Neuronal stem cell (in vitro differentiated cells): Measurements from ENCODE around the gene GNG12.

ENCODE experiments used
- DNase-seq: peaks from one replicate; pipeline ENCODE4 v3.0.0-alpha.2; 2013; ENCODE audit warnings: low spot score
- H2AFZ ChIP-seq: one replicate; pipeline ENCODE4 v1.6.1; 2013; ENCODE audit warnings: mild to moderate bottlenecking, low read length, inconsistent platforms
- H2AK5ac ChIP-seq: 2 replicates; pipeline ENCODE4 v1.6.1; 2013; ENCODE audit warnings: low read depth, mild to moderate bottlenecking, inconsistent platforms, low read length, moderate library complexity, mixed read lengths
- H2BK120ac ChIP-seq: 2 replicates; pipeline ENCODE4 v1.6.1; 2013; ENCODE audit warnings: low read depth, mild to moderate bottlenecking, inconsistent platforms, low read length, moderate library complexity, mixed read lengths
- H2BK12ac ChIP-seq: one replicate; pipeline ENCODE4 v1.6.1; 2013; ENCODE audit warnings: low read length, inconsistent platforms
- H2BK15ac ChIP-seq: 2 replicates; pipeline ENCODE4 v1.6.1; 2013; ENCODE audit warnings: mild to moderate bottlenecking, low read length, inconsistent platforms, mixed read lengths
- H2BK5ac ChIP-seq: one replicate; pipeline ENCODE4 v1.6.1; 2013; ENCODE audit warnings: inconsistent platforms, mild to moderate bottlenecking, low read length, moderate library complexity
- H3K14ac ChIP-seq: one replicate; pipeline ENCODE4 v1.6.1; 2013; ENCODE audit warnings: low read length, inconsistent platforms
- H3K18ac ChIP-seq: 2 replicates; pipeline ENCODE4 v1.6.1; 2013; ENCODE audit warnings: low read length, inconsistent platforms
- H3K23ac ChIP-seq: 2 replicates; pipeline ENCODE4 v1.6.1; 2013; ENCODE audit warnings: low read depth, mild to moderate bottlenecking, mixed read lengths, low read length, inconsistent platforms; ENCODE audit not compliant: poor library complexity
- H3K27ac ChIP-seq: replicated peaks from 3 replicates; pipeline ENCODE4 v1.5.1; 2013; ENCODE audit warnings: low read length, inconsistent platforms
- H3K27me3 ChIP-seq, 3 experiments: 2 replicates each; pipeline ENCODE4 v1.6.1; 2013; ENCODE audit warnings: low read length in 3 of 3, mild to moderate bottlenecking in 2 of 3, inconsistent platforms in 1 of 3, low read depth in 1 of 3, mixed read lengths in 1 of 3, moderate library complexity in 1 of 3; ENCODE audit not compliant: control insufficient read depth in 3 of 3, insufficient read depth in 3 of 3
- H3K36me3 ChIP-seq, 2 donors: replicated peaks in 1 of 2; 2 replicates each; pipeline ENCODE4 v1.6.1; 2013; ENCODE audit warnings: low read length in 2 of 2; ENCODE audit not compliant: control insufficient read depth in 2 of 2, insufficient read depth in 2 of 2
- H3K4ac ChIP-seq: 2 replicates; pipeline ENCODE4 v1.6.1; 2013; ENCODE audit warnings: inconsistent platforms, mild to moderate bottlenecking, low read length, moderate library complexity
- H3K4me1 ChIP-seq, 2 donors: 1 replicate in 1 of 2; 2 replicates in 1 of 2; pipeline ENCODE4 v1.6.1; 2013; ENCODE audit warnings: low read length in 2 of 2, low read depth in 1 of 2; ENCODE audit not compliant: control insufficient read depth in 2 of 2, insufficient read depth in 1 of 2
- H3K4me2 ChIP-seq: one replicate; pipeline ENCODE4 v1.6.1; 2013; ENCODE audit warnings: mild to moderate bottlenecking, low read length, inconsistent platforms; ENCODE audit not compliant: insufficient read depth, poor library complexity, severe bottlenecking
- H3K4me3 ChIP-seq, 2 donors: 2 replicates each; pipeline ENCODE4 v1.5.1; 2013; ENCODE audit warnings: low read length in 2 of 2, mild to moderate bottlenecking in 2 of 2, inconsistent platforms in 1 of 2, moderate library complexity in 1 of 2
- H3K79me1 ChIP-seq: one replicate; pipeline ENCODE4 v1.6.1; 2013; ENCODE audit warnings: low read depth, mild to moderate bottlenecking, inconsistent platforms, low read length, moderate library complexity
- H3K9ac ChIP-seq: one replicate; pipeline ENCODE4 v1.6.1; 2013; ENCODE audit warnings: mild to moderate bottlenecking, low read depth, low read length, inconsistent platforms; ENCODE audit not compliant: poor library complexity
- H3K9me3 ChIP-seq, 2 donors: replicated peaks in 1 of 2; 2 replicates each; pipeline versions ENCODE3 to v1.6.1; 2013; ENCODE audit warnings: low read length in 2 of 2, mild to moderate bottlenecking in 2 of 2, inconsistent platforms in 1 of 2, low read depth in 1 of 2, mixed read lengths in 1 of 2, moderate library complexity in 1 of 2; ENCODE audit not compliant: control insufficient read depth in 2 of 2, insufficient read depth in 1 of 2
- H4K8ac ChIP-seq: one replicate; pipeline ENCODE4 v1.6.1; 2013; ENCODE audit warnings: low read depth, mild to moderate bottlenecking, inconsistent platforms, low read length, moderate library complexity
- H4K91ac ChIP-seq: one replicate; pipeline ENCODE4 v1.6.1; 2013; ENCODE audit warnings: low read length, low read depth, mild to moderate bottlenecking, inconsistent platforms; ENCODE audit not compliant: poor library complexity
- WGBS, 2 donors: extraction: QIAGEN DNeasy Blood & Tissue Kit; methylation state at CpG; one replicate each; pipeline ENCODE4 v1.1.7; 2013; ENCODE audit warnings: missing lambda C conversion rate in 2 of 2, mixed read lengths in 1 of 2; ENCODE audit not compliant: insufficient read length in 2 of 2, insufficient replicate concordance in 1 of 2; ENCODE audit errors: extremely low coverage in 2 of 2; 5-methylcytosine and 5-hydroxymethylcytosine counted together

GNG12 gene

GRCh38 chr1:67761730-67762129 is 71.5 kb downstream of the GNG12 start:
- Histone ChIP-seq H3K18ac (no peak overlapping the region), H4K91ac (no peak overlapping the region), H3K27me3 (no peaks in the 10 kb centered on the region), H3K4me2 (no peak overlapping the region), H3K27ac (no peak overlapping the region), H3K14ac (no peak overlapping the region), H3K9me3 (no peaks in the 10 kb centered on the region), H3K4me1 (peaks cover 4 to 5% of the 10 kb centered on the region in 2 donors), H2AFZ (no peak overlapping the region), H3K23ac (no peak overlapping the region), H3K4me3 (no peak overlapping the region), H2BK12ac (no peak overlapping the region), H3K79me1 (no peaks in the 10 kb centered on the region), H2BK5ac (no peak overlapping the region), H2BK120ac (no peak overlapping the region), H3K9ac (no peak overlapping the region), H3K4ac (no peak overlapping the region), H4K8ac (no peak overlapping the region), H3K36me3 (no peaks in the 10 kb centered on the region), H2AK5ac (no peak overlapping the region), H2BK15ac (no peak overlapping the region)
- no peak for DNase-seq
- no CpG with 5 or more reads among the region's 4 CpGs for WGBS, 2 donors

- Histone ChIP-seq H3K4me1 (peaks cover 0 to 2% of the 10 kb centered on the region in 2 donors), H3K9me3 (no peaks in the 10 kb centered on the region), H2AFZ (no peak overlapping the region), H3K14ac (no peak overlapping the region), H4K8ac (no peak overlapping the region), H2AK5ac (no peak overlapping the region), H4K91ac (no peak overlapping the region), H3K4ac (no peak overlapping the region), H2BK120ac (no peak overlapping the region), H3K36me3 (no peaks in the 10 kb centered on the region), H3K27me3 (no peaks in the 10 kb centered on the region), H3K27ac (no peak overlapping the region), H3K18ac (no peak overlapping the region), H2BK5ac (no peak overlapping the region), H2BK12ac (no peak overlapping the region), H2BK15ac (no peak overlapping the region), H3K9ac (no peak overlapping the region), H3K4me3 (no peak overlapping the region), H3K23ac (no peak overlapping the region), H3K4me2 (no peak overlapping the region), H3K79me1 (no peaks in the 10 kb centered on the region)
- no CpG with 5 or more reads among the region's 2 CpGs for WGBS, 2 donors
- DNase-seq: no peak
Measured at GRCh38 chr1:67761091-67761490, 72.2 kb downstream of the GNG12 start.

- Histone ChIP-seq H3K4me3 (no peak overlapping the region), H3K4ac (no peak overlapping the region), H2BK120ac (no peak overlapping the region), H2BK5ac (no peak overlapping the region), H3K23ac (no peak overlapping the region), H3K27ac (no peak overlapping the region), H2BK15ac (no peak overlapping the region), H3K4me1 (peaks cover 0 to 2% of the 10 kb centered on the region in 2 donors), H3K14ac (no peak overlapping the region), H3K27me3 (no peaks in the 10 kb centered on the region), H4K91ac (no peak overlapping the region), H3K9me3 (no peaks in the 10 kb centered on the region), H3K79me1 (no peaks in the 10 kb centered on the region), H3K9ac (no peak overlapping the region), H3K4me2 (no peak overlapping the region), H2AK5ac (no peak overlapping the region), H2AFZ (peak overlapping the region; percentile 23), H2BK12ac (no peak overlapping the region), H3K18ac (no peak overlapping the region), H4K8ac (no peak overlapping the region), H3K36me3 (no peaks in the 10 kb centered on the region)
- WGBS, 2 donors: no CpG with 5 or more reads among the region's 14 CpGs
- DNase-seq: peak; percentile 57
Measured at GRCh38 chr1:67760030-67760821, 73.0 kb downstream of the GNG12 start.

DNA sequence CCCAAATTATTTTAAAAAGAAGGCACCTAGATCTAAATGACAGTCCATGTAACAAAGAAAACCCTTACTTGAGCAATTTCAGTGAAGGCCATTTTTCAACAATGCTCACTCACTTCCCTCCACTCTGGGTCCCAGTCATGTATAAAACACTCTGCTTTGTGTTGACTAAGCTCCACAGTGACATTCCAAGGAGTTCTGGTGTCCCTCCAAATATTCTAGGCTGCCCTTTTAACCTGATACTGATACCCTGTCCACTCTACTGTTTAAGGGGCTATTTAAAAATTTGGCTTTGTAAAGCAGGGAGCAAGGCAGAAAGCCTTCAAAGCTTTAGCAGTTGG is 73.6 kb downstream of the GNG12 start:
- no peak overlapping the region for H2BK5ac ChIP-seq
- H3K27ac ChIP-seq: no peak overlapping the region
- H3K4me3 ChIP-seq: no peak overlapping the region
- no peak overlapping the region for H3K14ac ChIP-seq
- H2AK5ac ChIP-seq: no peak overlapping the region
- no peaks in the 10 kb centered on the region for H3K79me1 ChIP-seq
- H3K4me2 ChIP-seq: no peak overlapping the region
- H4K8ac ChIP-seq: no peak overlapping the region
- no peaks in the 10 kb centered on the region for H3K36me3 ChIP-seq
- H2BK12ac ChIP-seq: no peak overlapping the region
- no peaks in the 10 kb centered on the region for H3K9me3 ChIP-seq
- peaks cover 0 to 2% of the 10 kb centered on the region in 2 donors for H3K4me1 ChIP-seq
- H2BK15ac ChIP-seq: no peak overlapping the region
- no peak overlapping the region for H3K9ac ChIP-seq
- H2AFZ ChIP-seq: no peak overlapping the region
- DNase-seq: no peak
- no peaks in the 10 kb centered on the region for H3K27me3 ChIP-seq
- H3K4ac ChIP-seq: no peak overlapping the region
- no peak overlapping the region for H2BK120ac ChIP-seq
- no peak overlapping the region for H4K91ac ChIP-seq
- no peak overlapping the region for H3K23ac ChIP-seq
- no peak overlapping the region for H3K18ac ChIP-seq
